SK-N-MC (cell line): ENCODE measurements around the gene ANXA2R.

Experiments used
- EZH2 ChIP-seq: fragments of 200-600 bp; sonication (generic); IDR thresholded peaks from one replicate; pipeline ENCODE4 v1.6.1; 2017; ENCODE audit warnings: antibody characterized with exemption
- FOXP2 ChIP-seq: optimal IDR thresholded peaks from 2 replicates; pipeline ENCODE3; 2011; ENCODE audit warnings: mild to moderate bottlenecking, moderate library complexity; ENCODE audit not compliant: insufficient read depth; ENCODE audit errors: extremely low read length, control extremely low read depth
- POLR2AphosphoS5 ChIP-seq: IDR thresholded peaks from 2 replicates; pipeline ENCODE4 v1.6.1; 2012; ENCODE audit warnings: mild to moderate bottlenecking, low read depth, low read length, borderline replicate concordance

- TF ChIP-seq EZH2 = no peak
- peak; percentile 18; the same call in 1 of the 2 replicates for TF ChIP-seq POLR2AphosphoS5
- TF ChIP-seq FOXP2 = no peak
Measured at GRCh38 chr5:43065948-43066798, 26.1 kb upstream of the ANXA2R start.
